HEK293 (cell line): ENCODE data around the gene ROM1.

Source experiments
- EGR2 ChIP-seq: fragments of 450-650 bp; formaldehyde crosslinking; IDR thresholded peaks from 2 replicates; pipeline ENCODE4 v1.5.1; 2016; ENCODE audit warnings: low read depth, missing biosample characterization, missing genetic modification characterization
- GLIS2 ChIP-seq: fragments of 450-650 bp; formaldehyde crosslinking; IDR thresholded peaks from 2 replicates; pipeline ENCODE4 v1.5.1; 2016; ENCODE audit warnings: missing biosample characterization, missing genetic modification characterization
- KLF10 ChIP-seq: fragments of 450-650 bp; IDR thresholded peaks from 2 replicates; pipeline ENCODE4 v1.5.1; 2018; ENCODE audit warnings: missing biosample characterization, mild to moderate bottlenecking, missing genetic modification characterization
- KLF17 ChIP-seq: fragments of 450-650 bp; formaldehyde crosslinking; IDR thresholded peaks from 2 replicates; pipeline ENCODE4 v1.5.1; 2016; ENCODE audit warnings: missing biosample characterization, missing genetic modification characterization
- PATZ1 ChIP-seq: fragments of 450-650 bp; formaldehyde crosslinking; IDR thresholded peaks from 2 replicates; pipeline ENCODE4 v1.5.1; 2016; ENCODE audit warnings: missing biosample characterization, missing genetic modification characterization
- PRDM10 ChIP-seq: fragments of 450-650 bp; formaldehyde crosslinking; IDR thresholded peaks from 2 replicates; pipeline ENCODE4 v1.5.1; 2016; ENCODE audit warnings: missing biosample characterization, missing genetic modification characterization
- SP7 ChIP-seq: fragments of 450-650 bp; formaldehyde crosslinking; IDR thresholded peaks from 2 replicates; pipeline ENCODE4 v1.5.1; 2016; ENCODE audit warnings: missing biosample characterization, missing genetic modification characterization
- ZBTB20 ChIP-seq: fragments of 450-650 bp; formaldehyde crosslinking; IDR thresholded peaks from 2 replicates; pipeline ENCODE4 v1.5.1; 2016; ENCODE audit warnings: missing biosample characterization, missing genetic modification characterization
- ZBTB26 ChIP-seq: fragments of 450-650 bp; formaldehyde crosslinking; optimal IDR thresholded peaks from 2 replicates; pipeline ENCODE3; 2016; ENCODE audit warnings: missing biosample characterization, mild to moderate bottlenecking, missing genetic modification characterization
- ZNF148 ChIP-seq: fragments of 450-650 bp; formaldehyde crosslinking; IDR thresholded peaks from 2 replicates; pipeline ENCODE4 v1.5.0; 2017; ENCODE audit warnings: missing biosample characterization, missing genetic modification characterization, borderline replicate concordance
- ZNF157 ChIP-seq: fragments of 450-650 bp; formaldehyde crosslinking; IDR thresholded peaks from 2 replicates; pipeline ENCODE4 v1.5.1; 2016; ENCODE audit warnings: missing biosample characterization, missing genetic modification characterization
- ZNF174 ChIP-seq: fragments of 450-650 bp; formaldehyde crosslinking; IDR thresholded peaks from 2 replicates; pipeline ENCODE4 v1.5.0; 2017; ENCODE audit warnings: missing biosample characterization, mild to moderate bottlenecking, missing genetic modification characterization
- ZNF239 ChIP-seq: fragments of 450-650 bp; formaldehyde crosslinking; IDR thresholded peaks from 2 replicates; pipeline ENCODE4 v1.5.1; 2016; ENCODE audit warnings: missing biosample characterization, missing genetic modification characterization
- ZNF292 ChIP-seq: fragments of 450-650 bp; formaldehyde crosslinking; IDR thresholded peaks from 2 replicates; pipeline ENCODE4 v1.5.1; 2016; ENCODE audit warnings: low read depth, missing biosample characterization, missing genetic modification characterization, borderline replicate concordance
- ZNF350 ChIP-seq: fragments of 450-650 bp; formaldehyde crosslinking; IDR thresholded peaks from 2 replicates; pipeline ENCODE4 v1.5.0; 2017; ENCODE audit warnings: missing biosample characterization, mild to moderate bottlenecking, missing genetic modification characterization
- ZNF391 ChIP-seq: fragments of 450-650 bp; formaldehyde crosslinking; IDR thresholded peaks from 2 replicates; pipeline ENCODE4 v1.5.1; 2016; ENCODE audit warnings: low read depth, missing biosample characterization, missing genetic modification characterization, borderline replicate concordance
- ZNF426 ChIP-seq: fragments of 450-650 bp; formaldehyde crosslinking; IDR thresholded peaks from 2 replicates; pipeline ENCODE4 v1.5.1; 2017; ENCODE audit warnings: missing biosample characterization, missing genetic modification characterization, mild to moderate bottlenecking, inconsistent platforms, moderate library complexity
- ZNF501 ChIP-seq: fragments of 450-650 bp; formaldehyde crosslinking; IDR thresholded peaks from 2 replicates; pipeline ENCODE4 v1.5.1; 2016; ENCODE audit warnings: missing biosample characterization, missing genetic modification characterization
- ZNF548 ChIP-seq: fragments of 450-650 bp; formaldehyde crosslinking; IDR thresholded peaks from 2 replicates; pipeline ENCODE4 v1.5.1; 2016; ENCODE audit warnings: missing biosample characterization, missing genetic modification characterization
- ZNF555 ChIP-seq: fragments of 450-650 bp; formaldehyde crosslinking; conservative IDR thresholded peaks from 2 replicates; pipeline ENCODE4 v1.5.1; 2017; ENCODE audit warnings: missing biosample characterization, mild to moderate bottlenecking, missing genetic modification characterization, inconsistent platforms
- ZNF580 ChIP-seq: fragments of 450-650 bp; formaldehyde crosslinking; IDR thresholded peaks from 2 replicates; pipeline ENCODE4 v1.5.1; 2016; ENCODE audit warnings: missing biosample characterization, missing genetic modification characterization
- ZNF76 ChIP-seq: fragments of 450-650 bp; formaldehyde crosslinking; IDR thresholded peaks from 2 replicates; pipeline ENCODE4; 2016; ENCODE audit warnings: low read depth, missing biosample characterization, missing genetic modification characterization, borderline replicate concordance
- ZSCAN5A ChIP-seq: fragments of 450-650 bp; formaldehyde crosslinking; IDR thresholded peaks from 2 replicates; pipeline ENCODE4 v1.5.1; 2016; ENCODE audit warnings: missing biosample characterization, missing genetic modification characterization
- ZXDB ChIP-seq: fragments of 450-650 bp; formaldehyde crosslinking; IDR thresholded peaks from 2 replicates; pipeline ENCODE4 v1.5.1; 2016; ENCODE audit warnings: missing biosample characterization, missing genetic modification characterization

Gene ROM1

GRCh38 chr11:62601372-62602140 lies 11.5 kb upstream of the ROM1 start, which contains the start of gene MTA2 (continued):
- TF ChIP-seq ZNF350 (no peak), ZNF239 (no peak), ZNF148 (tag by site-specific recombination) (no peak), ZNF580 (tag by site-specific recombination) (0 out of 2 replicates have a peak, but pooled peaks have one; percentile 20), ZNF76 (tag by site-specific recombination) (0 out of 2 replicates have a peak, but pooled peaks have one; percentile 46), SP7 (tag by site-specific recombination) (0 out of 2 replicates have a peak, but pooled peaks have one; percentile 20), ZSCAN5A (no peak), ZNF174 (no peak), PATZ1 (tag by site-specific recombination) (peak; percentile 56), KLF10 (tag by site-specific recombination) (0 out of 2 replicates have a peak, but pooled peaks have one; percentile 39), ZNF426 (tag by site-specific recombination) (no peak), GLIS2 (tag by site-specific recombination) (peak; percentile 36; the same call in 1 of the 2 replicates), KLF17 (tag by site-specific recombination) (no peak), ZNF157 (tag by site-specific recombination) (no peak), ZNF501 (peak; percentile 43; the same call in 1 of the 2 replicates), ZNF391 (no peak), PRDM10 (tag by site-specific recombination) (peak; percentile 45; the same call in 1 of the 2 replicates), ZBTB20 (tag by site-specific recombination) (peak; percentile 84), ZNF292 (no peak), ZXDB (tag by site-specific recombination) (0 out of 2 replicates have a peak, but pooled peaks have one; percentile 28), ZNF548 (no peak), ZNF555 (tag by site-specific recombination) (no peak), ZBTB26 (tag by site-specific recombination) (peak; percentile 75), EGR2 (peak; percentile 4; the same call in 1 of the 2 replicates)
